SHP77 treated with DMSO at 0.1 percent for 48 hours (cell line): Measurements from ENCODE around the gene ARGFX.
"Not testable (repeated sequence)": the region's sequence is repeated elsewhere in the genome, so short reads cannot be mapped to it uniquely, and the experiment has no call there.

ENCODE experiments used
- DNase-seq: peaks from one replicate; lab custom pipeline; 2025; lab: John Stamatoyannopoulos, UW

Gene ARGFX

DNA sequence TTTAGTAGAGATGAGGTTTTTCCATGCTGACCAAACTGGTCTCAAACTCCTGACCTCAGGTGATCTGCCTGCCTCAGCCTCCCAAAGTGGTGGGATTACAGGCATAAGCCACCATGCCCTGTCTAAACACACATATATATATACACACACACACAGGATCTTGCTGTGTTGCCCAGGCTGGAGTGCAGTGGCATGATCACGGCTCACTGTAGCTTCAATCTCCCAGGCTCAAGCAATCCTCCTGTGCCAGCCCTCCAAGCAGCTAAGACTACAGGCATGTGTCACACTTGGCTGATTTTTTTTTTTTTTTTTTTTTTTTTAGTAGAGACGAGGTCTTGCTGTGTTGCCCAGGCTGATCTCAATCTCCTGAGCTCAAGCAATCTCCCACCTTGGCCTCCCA, 32.2 kb downstream of the ARGFX start:
- DNase-seq, result not testable (repeated sequence)

GRCh38 chr3:121601212-121601812, 33.6 kb downstream of the ARGFX start:
- no peak for DNase-seq

DNA sequence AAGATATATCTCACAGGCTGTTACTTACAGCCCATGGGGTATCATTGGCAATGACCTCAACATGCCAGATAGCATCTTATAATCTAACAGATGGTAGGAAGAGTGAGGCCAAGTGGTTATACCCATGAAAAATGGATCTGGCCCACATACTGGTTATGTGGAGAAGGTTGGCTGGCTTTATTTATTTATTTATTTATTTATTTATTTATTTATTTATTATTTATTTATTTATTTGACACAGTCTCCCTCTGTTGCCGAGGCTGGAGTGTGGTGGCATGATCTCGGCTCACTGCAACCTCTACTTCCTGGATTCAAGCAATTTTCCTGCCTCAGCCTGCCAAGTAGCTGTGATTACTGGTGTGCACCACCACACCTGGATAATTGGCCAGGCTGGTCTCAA, 37.0 kb downstream of the ARGFX start:
- DNase-seq, result no peak

- DNase-seq, result no peak
Measured at GRCh38 chr3:121606106-121606505, 38.4 kb downstream of the ARGFX start.
